HL-60 (cell line): ENCODE results near the gene KDM3A.

ENCODE experiments used
- CTCF ChIP-seq: IDR thresholded peaks from one replicate; pipeline ENCODE4 v1.5.1; 2011; ENCODE audit warnings: low read length, control low read depth, inconsistent platforms; ENCODE audit not compliant: insufficient read depth
- GABPA ChIP-seq: IDR thresholded peaks from 2 replicates; pipeline ENCODE4 v1.6.1; 2012; ENCODE audit warnings: low read depth
- POLR2AphosphoS5 ChIP-seq: IDR thresholded peaks from 2 replicates; pipeline ENCODE4 v1.6.1; 2012; ENCODE audit warnings: low read depth
- SPI1 ChIP-seq: IDR thresholded peaks from 2 replicates; pipeline ENCODE4 v1.6.1; 2012; ENCODE audit warnings: low read depth, mild to moderate bottlenecking, borderline replicate concordance
- TF ChIP-seq, protein P1 (sequence below): IDR thresholded peaks from 2 replicates; pipeline ENCODE4 v1.6.1; 2012; ENCODE audit warnings: low read depth; ENCODE audit not compliant: insufficient replicate concordance

DNA sequence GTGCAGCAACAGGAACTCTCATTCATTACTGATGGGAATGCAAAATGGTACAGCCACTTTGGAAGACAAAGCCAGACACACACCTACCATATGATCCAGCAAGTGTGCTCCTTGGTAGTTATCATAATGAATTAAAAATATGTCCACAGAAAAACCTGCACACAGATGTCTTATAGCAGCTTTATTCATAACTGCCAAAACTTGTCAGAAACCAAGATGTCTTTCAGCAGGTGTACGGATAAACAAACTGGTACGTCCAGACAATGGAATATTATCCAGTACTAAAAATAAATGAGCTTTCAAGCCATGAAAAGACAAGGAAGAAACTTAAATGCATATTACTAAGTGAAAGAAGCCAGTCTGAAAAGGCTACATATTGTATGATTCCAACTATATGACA is 71.7 kb downstream of the KDM3A start:
- TF ChIP-seq CTCF: no peak
- TF ChIP-seq POLR2AphosphoS5: no peak
- TF ChIP-seq, protein P1, sequence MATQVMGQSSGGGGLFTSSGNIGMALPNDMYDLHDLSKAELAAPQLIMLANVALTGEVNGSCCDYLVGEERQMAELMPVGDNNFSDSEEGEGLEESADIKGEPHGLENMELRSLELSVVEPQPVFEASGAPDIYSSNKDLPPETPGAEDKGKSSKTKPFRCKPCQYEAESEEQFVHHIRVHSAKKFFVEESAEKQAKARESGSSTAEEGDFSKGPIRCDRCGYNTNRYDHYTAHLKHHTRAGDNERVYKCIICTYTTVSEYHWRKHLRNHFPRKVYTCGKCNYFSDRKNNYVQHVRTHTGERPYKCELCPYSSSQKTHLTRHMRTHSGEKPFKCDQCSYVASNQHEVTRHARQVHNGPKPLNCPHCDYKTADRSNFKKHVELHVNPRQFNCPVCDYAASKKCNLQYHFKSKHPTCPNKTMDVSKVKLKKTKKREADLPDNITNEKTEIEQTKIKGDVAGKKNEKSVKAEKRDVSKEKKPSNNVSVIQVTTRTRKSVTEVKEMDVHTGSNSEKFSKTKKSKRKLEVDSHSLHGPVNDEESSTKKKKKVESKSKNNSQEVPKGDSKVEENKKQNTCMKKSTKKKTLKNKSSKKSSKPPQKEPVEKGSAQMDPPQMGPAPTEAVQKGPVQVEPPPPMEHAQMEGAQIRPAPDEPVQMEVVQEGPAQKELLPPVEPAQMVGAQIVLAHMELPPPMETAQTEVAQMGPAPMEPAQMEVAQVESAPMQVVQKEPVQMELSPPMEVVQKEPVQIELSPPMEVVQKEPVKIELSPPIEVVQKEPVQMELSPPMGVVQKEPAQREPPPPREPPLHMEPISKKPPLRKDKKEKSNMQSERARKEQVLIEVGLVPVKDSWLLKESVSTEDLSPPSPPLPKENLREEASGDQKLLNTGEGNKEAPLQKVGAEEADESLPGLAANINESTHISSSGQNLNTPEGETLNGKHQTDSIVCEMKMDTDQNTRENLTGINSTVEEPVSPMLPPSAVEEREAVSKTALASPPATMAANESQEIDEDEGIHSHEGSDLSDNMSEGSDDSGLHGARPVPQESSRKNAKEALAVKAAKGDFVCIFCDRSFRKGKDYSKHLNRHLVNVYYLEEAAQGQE: no peak
- no peak for TF ChIP-seq SPI1
- no peak for TF ChIP-seq GABPA
